Endothelial cell of umbilical vein (primary cell): ENCODE data around the gene JSRP1. TPM values are rescaled to one million over a fixed set of nuclear protein-coding genes. Genes with fewer than 3 reads are reported as not detected.

Experiments used
- BruUV-seq: library from RNA; stranded (reverse); fragments of 400-500 nt; replicated peaks from 2 replicates; lab custom pipeline; 2021; lab: Mats Ljungman, UMichigan
- CTCF ChIA-PET: fragments of 300-600, 350-600 bp; sonication (Branson Sonifier 250); formaldehyde crosslinking; loops from one replicate; lab custom pipeline; 2021; ENCODE audit warnings: antibody characterized with exemption, inconsistent platforms; lab: Charles Lee
- POLR2A ChIA-PET: fragments of 300-600, 350-600 bp; sonication (Branson Sonifier 250); formaldehyde crosslinking; loops from one replicate; lab custom pipeline; 2021; ENCODE audit warnings: antibody characterized with exemption, inconsistent platforms; lab: Charles Lee
- DNase-seq: peaks from one replicate; pipeline ENCODE4 v3.0.0-alpha.2; 2011; ENCODE audit warnings: low read depth, low spot score
- FAIRE-seq: peaks from 2 replicates; lab custom pipeline; 2011; peaks lifted over from hg19 to GRCh38; lab: Jason Lieb, UNC
- H2AFZ ChIP-seq: 2 replicates; pipeline ENCODE4 v1.6.0; 2012; ENCODE audit warnings: low read depth, low read length, control low read depth, inconsistent platforms
- H3K27ac ChIP-seq: 2 replicates; pipeline ENCODE4 v1.5.1; 2011; ENCODE audit warnings: low read depth, mild to moderate bottlenecking, control low read depth, low read length, moderate library complexity; ENCODE audit not compliant: insufficient read depth
- H3K27me3 ChIP-seq, 2 experiments: 2 replicates each; pipeline versions ENCODE4 v1.6.0 to v1.6.1; 2011; ENCODE audit warnings: low read length in 2 of 2, mixed read lengths in 1 of 2; ENCODE audit not compliant: control insufficient read depth in 2 of 2, insufficient read depth in 2 of 2
- H3K36me3 ChIP-seq, 2 experiments: 2 replicates in 1 of 2; 3 replicates in 1 of 2; pipeline ENCODE4 v1.5.1; 2011; ENCODE audit warnings: low read length in 2 of 2, mild to moderate bottlenecking in 1 of 2, moderate library complexity in 1 of 2; ENCODE audit not compliant: control insufficient read depth in 2 of 2, insufficient read depth in 2 of 2; ENCODE audit errors: extremely low read depth in 1 of 2
- H3K4me1 ChIP-seq: 3 replicates; pipeline ENCODE4 v1.5.1; 2011; ENCODE audit warnings: mild to moderate bottlenecking, low read length; ENCODE audit not compliant: control insufficient read depth, insufficient read depth; ENCODE audit errors: extremely low read depth
- H3K4me2 ChIP-seq: 2 replicates; pipeline ENCODE4 v1.6.1; 2011; ENCODE audit warnings: low read length, control low read depth, mixed read lengths; ENCODE audit not compliant: insufficient read depth
- H3K4me3 ChIP-seq, 3 experiments: fragments of 200-600 bp in 1 of 3; sonication (generic), shearing (Covaris generic) in 1 of 3; replicated peaks in 1 of 3; 2 replicates each; pipeline ENCODE4 v1.5.1; 2011 to 2016; ENCODE audit warnings: control low read depth in 3 of 3, low read length in 3 of 3, mild to moderate bottlenecking in 2 of 3, inconsistent platforms in 1 of 3, low read depth in 1 of 3, moderate library complexity in 1 of 3; ENCODE audit not compliant: insufficient read depth in 1 of 3
- H3K79me2 ChIP-seq: 2 replicates; pipeline ENCODE4 v1.6.0; 2012; ENCODE audit warnings: low read length, inconsistent platforms; ENCODE audit not compliant: control insufficient read depth, insufficient read depth
- H3K9ac ChIP-seq: replicated peaks from 2 replicates; pipeline ENCODE3; 2011; ENCODE audit warnings: low read length, control low read depth; ENCODE audit not compliant: insufficient read depth; ENCODE audit errors: extremely low read depth
- H3K9me1 ChIP-seq: replicated peaks from 3 replicates; pipeline ENCODE4 v1.6.0; 2011; ENCODE audit warnings: mild to moderate bottlenecking, low read length; ENCODE audit not compliant: control insufficient read depth, insufficient read depth; ENCODE audit errors: extremely low read depth
- H3K9me3 ChIP-seq: replicated peaks from 2 replicates; pipeline ENCODE4 v1.5.1; 2012; ENCODE audit warnings: low read length, inconsistent platforms; ENCODE audit not compliant: control insufficient read depth, insufficient read depth
- H4K20me1 ChIP-seq: replicated peaks from 2 replicates; pipeline ENCODE3; 2011; ENCODE audit warnings: mild to moderate bottlenecking, low read length; ENCODE audit not compliant: control insufficient read depth, insufficient read depth; ENCODE audit errors: extremely low read depth
- CTCF ChIP-seq, 2 donors: IDR thresholded peaks; 1 replicate in 1 of 2; 2 replicates in 1 of 2; pipeline ENCODE4 v1.5.1; 2011; ENCODE audit warnings: low read length in 2 of 2, mild to moderate bottlenecking in 2 of 2, moderate library complexity in 2 of 2, control low read depth in 1 of 2, inconsistent platforms in 1 of 2, low read depth in 1 of 2; ENCODE audit not compliant: insufficient read depth in 1 of 2; ENCODE audit errors: extremely low read depth in 1 of 2
- EZH2 ChIP-seq: IDR thresholded peaks from 2 replicates; pipeline ENCODE4 v1.6.1; 2012; ENCODE audit warnings: borderline replicate concordance, low read depth, mild to moderate bottlenecking, moderate library complexity, low read length, inconsistent platforms; ENCODE audit not compliant: severe bottlenecking
- FOS ChIP-seq: IDR thresholded peaks from 2 replicates; pipeline ENCODE4 v1.6.1; 2011; ENCODE audit warnings: mild to moderate bottlenecking, low read length, moderate library complexity, borderline replicate concordance; ENCODE audit not compliant: insufficient read depth
- GATA2 ChIP-seq: IDR thresholded peaks from 2 replicates; pipeline ENCODE4 v1.7.0; 2011; ENCODE audit warnings: low read depth, mild to moderate bottlenecking, moderate library complexity, mixed read lengths, low read length; ENCODE audit not compliant: insufficient read length, insufficient read depth
- JUN ChIP-seq: IDR thresholded peaks from 2 replicates; pipeline ENCODE4 v1.6.1; 2011; ENCODE audit warnings: borderline replicate concordance, low read depth; ENCODE audit not compliant: insufficient read length, insufficient read depth
- MYC ChIP-seq: IDR thresholded peaks from one replicate; pipeline ENCODE4 v1.6.1; 2011; ENCODE audit warnings: mild to moderate bottlenecking, low read depth, low read length
- POLR2A ChIP-seq: IDR thresholded peaks from 2 replicates; pipeline ENCODE4 v1.6.1; 2012; ENCODE audit warnings: low read depth, mild to moderate bottlenecking, control low read depth, low read length
- POLR2AphosphoS5 ChIP-seq: IDR thresholded peaks from 2 replicates; pipeline ENCODE4 v1.6.1; 2012; ENCODE audit warnings: low read depth, mild to moderate bottlenecking, control low read depth, low read length, moderate library complexity; ENCODE audit not compliant: insufficient read depth
- dilution Hi-C: fragments of 300-500 bp; cut with MboI; formaldehyde crosslinking; loops from one replicate; pipeline ENCODE4 v1.15.0; 2019; ENCODE audit warnings: low sequenced_read_pairs; ENCODE audit not compliant: extremely low pct_ligation_motif_present
- intact Hi-C: fragments of 100-400 bp; cut with micrococcal nuclease; formaldehyde crosslinking; loops from one replicate; pipeline ENCODE4 v1.10.0; 2022
- polyA plus RNA-seq, 4 experiments: library from polyadenylated mRNA; depleted of rRNA in 3 of 4; stranded (reverse) in 3 of 4; unstranded in 1 of 4; fragments of >200 nt; gene quantifications; 2 replicates each; pipeline versions ENCODE4 v1.2.1 to v1.2.3, GENCODE V29; 2011 to 2012; ENCODE audit warnings: missing spikeins in 1 of 4
- total RNA-seq: library from RNA; stranded (reverse); gene quantifications from 2 replicates; pipeline ENCODE4 v1.2.3, GENCODE V29; 2021
- TF ChIP-seq, protein P1 (sequence below): IDR thresholded peaks from 2 replicates; pipeline ENCODE4 v1.6.1; 2011; ENCODE audit not compliant: insufficient read depth, insufficient read length

Gene JSRP1
- total and polyA plus RNA-seq, 2 donors (not counting 3 experiments of a cell fraction or from before 2014, with no cell fraction given) = not detected

DNA sequence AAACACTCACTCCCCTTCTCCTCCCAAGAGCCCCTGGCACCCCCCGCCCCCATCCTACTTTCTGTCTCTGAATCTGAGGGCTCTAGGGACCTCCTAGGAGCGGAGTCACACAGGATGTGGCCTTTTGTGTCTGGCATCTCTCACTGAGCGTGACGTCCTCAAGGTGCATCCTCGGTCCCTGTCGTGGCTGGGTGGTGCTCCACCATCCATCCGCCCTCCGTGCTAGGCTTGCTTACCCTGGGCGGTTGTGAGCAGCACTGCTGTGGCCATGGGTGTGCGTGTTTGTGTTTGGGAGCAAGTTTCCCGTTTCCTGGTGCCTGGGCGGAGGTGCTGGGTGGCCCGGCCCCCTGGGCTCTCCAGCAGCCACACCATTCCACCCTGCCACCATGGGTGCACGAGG is 32.3 kb downstream of the JSRP1 start:
- ChIA-PET POLR2A (no interaction called here), CTCF (interaction anchor here (1.1 kb wide), 1 partner anchor 66 kb away, joined by 3 read pairs; no protein-coding TSS in a partner anchor)
- H3K9me3 ChIP-seq = no peaks in the 10 kb centered on the region
- no peaks in the 10 kb centered on the region for H3K9me1 ChIP-seq
- H3K27ac ChIP-seq = no peak overlapping the region
- no peaks in the 10 kb centered on the region for H3K79me2 ChIP-seq
- no peaks in the 10 kb centered on the region for H3K27me3 ChIP-seq
- TF ChIP-seq JUN (no peak), FOS (no peak), EZH2 (no peak), GATA2 (no peak), CTCF (IDR thresholded peaks at IDR 0.05; ENCODE audit: extremely low read depth in 1 of 2, insufficient read depth in 1 of 2, low read depth in 1 of 2, low read length in 2 of 2) (no peak), MYC (no peak), POLR2AphosphoS5 (no peak), POLR2A (no peak)
- TF ChIP-seq, protein P1, sequence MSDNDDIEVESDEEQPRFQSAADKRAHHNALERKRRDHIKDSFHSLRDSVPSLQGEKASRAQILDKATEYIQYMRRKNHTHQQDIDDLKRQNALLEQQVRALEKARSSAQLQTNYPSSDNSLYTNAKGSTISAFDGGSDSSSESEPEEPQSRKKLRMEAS = no peak
- intact Hi-C loops = no loop called here
- H2AFZ ChIP-seq = no peak overlapping the region
- no peak overlapping the region for H3K4me3 ChIP-seq
- no TSS peak for BruUV-seq
- no peak overlapping the region for H3K4me2 ChIP-seq
- H3K9ac ChIP-seq = no peak overlapping the region
- peaks cover 2 to 22% of the 10 kb centered on the region in 2 experiments for H3K36me3 ChIP-seq
- dilution Hi-C loops = no loop called here
- FAIRE-seq (no peak), DNase-seq (no peak)
- no peaks in the 10 kb centered on the region for H4K20me1 ChIP-seq
- H3K4me1 ChIP-seq = no peaks in the 10 kb centered on the region
